Astrocyte of the cerebellum (primary cell): Measurements from ENCODE around the gene KCTD7.
"Not testable (repeated sequence)": the region's sequence is repeated elsewhere in the genome, so short reads cannot be mapped to it uniquely, and the experiment has no call there.

Experiments used
- DNase-seq: peaks from one replicate; pipeline ENCODE4 v3.0.0-alpha.2; 2011; ENCODE audit warnings: low read depth
- H3K4me3 ChIP-seq: 2 replicates; pipeline ENCODE4 v1.5.1; 2011; ENCODE audit warnings: mild to moderate bottlenecking, low read depth, low read length, moderate library complexity
- in situ Hi-C: cut with HindIII; loops from 2 replicates; pipeline ENCODE4 v1.10.0; 2017; ENCODE audit warnings: low sequenced_read_pairs
- TF ChIP-seq, protein P1 (sequence below): IDR thresholded peaks from 2 replicates; pipeline ENCODE4 v1.5.1; 2012; ENCODE audit warnings: low read length, low read depth, moderate library complexity, mild to moderate bottlenecking; ENCODE audit errors: missing control alignments

KCTD7 gene

DNA sequence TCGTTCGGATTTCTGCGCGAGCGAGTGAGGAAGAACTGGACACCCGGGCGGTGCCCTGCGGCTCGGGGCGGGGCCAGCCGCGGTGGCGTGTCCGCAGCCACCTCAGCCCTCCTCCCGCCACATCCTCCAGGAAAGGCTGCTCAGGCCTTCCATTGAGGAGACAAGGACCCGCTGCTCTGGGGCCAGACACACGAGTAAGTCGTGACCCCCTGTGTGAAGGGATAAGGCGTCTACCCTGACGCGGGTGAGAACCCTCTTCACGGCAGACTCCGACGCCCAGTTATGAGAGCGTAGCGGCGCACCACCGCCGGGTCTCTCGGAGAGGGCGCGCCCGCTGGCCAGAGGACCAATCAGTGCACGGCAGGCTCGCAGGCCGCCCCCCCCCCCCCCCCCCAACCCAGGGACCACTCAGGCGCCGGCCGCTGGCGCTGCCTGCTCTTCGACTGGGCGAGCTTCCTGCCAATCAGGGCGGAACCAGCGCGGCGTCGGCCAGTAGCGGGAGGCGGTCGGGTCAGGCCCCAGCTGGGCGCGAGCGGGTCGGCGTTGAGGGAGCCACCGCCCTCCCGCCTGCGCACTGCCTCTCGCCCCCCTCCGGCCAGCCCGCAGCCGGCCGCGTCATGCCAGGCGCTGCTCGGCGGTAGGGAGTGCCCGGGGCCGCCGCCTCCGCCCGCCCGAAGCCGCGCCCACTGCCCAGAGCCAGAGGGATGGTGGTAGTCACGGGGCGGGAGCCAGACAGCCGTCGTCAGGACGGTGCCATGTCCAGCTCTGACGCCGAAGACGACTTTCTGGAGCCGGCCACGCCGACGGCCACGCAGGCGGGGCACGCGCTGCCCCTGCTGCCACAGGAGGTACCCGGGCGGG, at the start of gene KCTD7:
TSS of gene KCTD7 (plus strand) at position 521 of the 861 bp plus-strand sequence. CDS start at position 705, 184 bp downstream.
- H3K4me3 ChIP-seq = peak within 1 kb of the TSS; percentile 81
- peak; percentile 93 for DNase-seq
- TF ChIP-seq, protein P1, sequence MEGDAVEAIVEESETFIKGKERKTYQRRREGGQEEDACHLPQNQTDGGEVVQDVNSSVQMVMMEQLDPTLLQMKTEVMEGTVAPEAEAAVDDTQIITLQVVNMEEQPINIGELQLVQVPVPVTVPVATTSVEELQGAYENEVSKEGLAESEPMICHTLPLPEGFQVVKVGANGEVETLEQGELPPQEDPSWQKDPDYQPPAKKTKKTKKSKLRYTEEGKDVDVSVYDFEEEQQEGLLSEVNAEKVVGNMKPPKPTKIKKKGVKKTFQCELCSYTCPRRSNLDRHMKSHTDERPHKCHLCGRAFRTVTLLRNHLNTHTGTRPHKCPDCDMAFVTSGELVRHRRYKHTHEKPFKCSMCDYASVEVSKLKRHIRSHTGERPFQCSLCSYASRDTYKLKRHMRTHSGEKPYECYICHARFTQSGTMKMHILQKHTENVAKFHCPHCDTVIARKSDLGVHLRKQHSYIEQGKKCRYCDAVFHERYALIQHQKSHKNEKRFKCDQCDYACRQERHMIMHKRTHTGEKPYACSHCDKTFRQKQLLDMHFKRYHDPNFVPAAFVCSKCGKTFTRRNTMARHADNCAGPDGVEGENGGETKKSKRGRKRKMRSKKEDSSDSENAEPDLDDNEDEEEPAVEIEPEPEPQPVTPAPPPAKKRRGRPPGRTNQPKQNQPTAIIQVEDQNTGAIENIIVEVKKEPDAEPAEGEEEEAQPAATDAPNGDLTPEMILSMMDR = no peak
- in situ Hi-C loops = no loop called here

DNA sequence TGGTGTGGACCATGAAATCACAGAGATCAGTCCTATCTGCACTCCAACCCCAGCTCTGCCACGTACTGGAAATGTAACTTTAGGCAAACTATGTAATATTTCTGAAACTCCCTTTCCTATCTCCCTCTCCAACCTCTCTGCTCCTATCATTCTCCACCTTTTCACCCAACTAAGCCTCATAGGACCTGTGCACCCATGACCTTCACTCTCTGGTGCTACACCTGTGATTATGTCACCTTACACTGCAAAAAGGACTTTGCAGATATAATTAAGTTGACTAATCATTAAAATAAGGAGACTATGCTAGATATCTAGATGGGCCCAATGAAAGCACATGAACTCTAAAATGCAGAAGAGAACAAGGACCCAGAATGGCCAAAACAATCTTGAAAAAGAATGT, 48.3 kb upstream of the KCTD7 start:
- in situ Hi-C loops, DNase-seq, H3K4me3 ChIP-seq: not testable (repeated sequence)

DNA sequence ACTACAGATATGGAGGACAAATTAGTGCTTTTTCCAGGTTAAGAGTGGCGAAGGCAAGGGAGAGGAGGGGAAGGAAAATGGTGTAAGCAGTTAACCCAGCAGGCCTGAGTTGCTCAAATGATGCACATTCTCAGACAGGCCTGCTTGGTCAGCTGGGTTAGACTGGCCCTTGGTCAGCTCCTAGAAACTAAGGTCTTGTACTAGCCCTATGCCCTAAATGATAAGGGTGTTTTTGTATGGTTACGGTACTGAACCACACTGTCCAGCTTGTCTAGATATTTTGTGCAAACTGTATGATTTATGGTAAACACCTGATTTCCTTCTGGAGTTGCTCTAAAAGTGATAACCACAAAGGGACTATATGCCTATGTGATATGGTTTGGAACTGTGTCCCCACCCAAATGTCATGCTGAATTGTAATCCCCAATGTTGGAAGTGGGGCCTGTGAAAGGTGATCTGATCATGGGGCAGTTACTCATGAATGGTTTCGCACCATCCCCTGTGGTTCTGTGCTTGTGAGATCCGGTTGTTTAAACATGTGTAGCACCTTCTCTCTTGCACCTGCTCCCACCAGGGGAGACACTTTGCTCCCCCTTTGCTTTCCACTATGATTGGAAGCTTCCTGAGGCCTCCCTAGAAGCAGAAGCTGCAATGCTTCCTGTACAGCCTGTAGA, 45.7 kb upstream of the KCTD7 start:
- H3K4me3 ChIP-seq, in situ Hi-C loops, DNase-seq: not testable (repeated sequence)

DNA sequence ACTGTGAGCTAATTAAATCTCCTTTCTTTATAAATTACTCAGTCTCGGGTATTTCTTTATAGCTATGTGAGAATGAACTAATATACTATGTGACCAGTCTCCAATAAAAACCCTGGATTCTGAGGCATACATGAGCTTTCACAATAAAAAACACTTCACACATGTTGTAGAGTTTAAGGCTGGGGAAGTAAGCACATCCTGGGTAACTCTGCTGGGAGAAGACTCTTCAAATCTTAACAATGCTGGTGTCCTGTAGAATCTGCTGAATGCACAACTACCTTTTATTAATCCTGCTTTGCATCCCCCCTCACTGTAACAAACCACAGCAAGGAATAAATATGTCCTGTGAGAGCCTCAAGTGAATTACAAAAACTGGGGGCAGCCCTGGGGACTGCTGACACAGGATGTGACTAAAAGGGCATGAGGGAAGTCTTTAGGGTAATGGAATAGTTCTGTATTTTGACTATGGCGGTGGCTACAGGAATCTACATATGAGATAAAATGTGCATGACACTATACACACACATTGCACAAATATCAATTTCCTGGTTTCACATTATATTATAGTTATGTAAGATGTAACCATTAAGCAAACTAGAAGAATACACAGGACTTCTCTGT, 45.1 kb upstream of the KCTD7 start:
- TF ChIP-seq, protein P1 = no peak
- no peak for DNase-seq
- no peak overlapping the region for H3K4me3 ChIP-seq
- in situ Hi-C loops = no loop called here

DNA sequence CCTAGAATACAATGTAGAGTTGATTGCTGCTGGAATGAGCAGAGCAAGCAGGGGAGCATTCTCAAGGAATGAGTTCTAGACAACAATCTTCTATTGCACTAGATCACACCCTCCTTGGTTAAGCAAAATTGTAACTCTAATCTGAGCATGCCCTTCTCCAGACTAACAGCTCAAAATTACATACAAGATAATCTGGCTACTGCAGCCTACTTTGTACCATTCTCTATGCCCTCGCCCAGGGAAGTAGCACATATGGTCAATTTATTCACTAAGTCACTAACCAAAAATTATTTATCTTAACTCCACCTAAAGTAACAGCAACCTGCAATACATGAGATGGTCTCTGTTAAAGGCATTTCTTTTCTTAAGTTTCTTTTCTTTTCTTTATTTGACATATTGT, 42.5 kb upstream of the KCTD7 start:
- in situ Hi-C loops = no loop called here

DNA sequence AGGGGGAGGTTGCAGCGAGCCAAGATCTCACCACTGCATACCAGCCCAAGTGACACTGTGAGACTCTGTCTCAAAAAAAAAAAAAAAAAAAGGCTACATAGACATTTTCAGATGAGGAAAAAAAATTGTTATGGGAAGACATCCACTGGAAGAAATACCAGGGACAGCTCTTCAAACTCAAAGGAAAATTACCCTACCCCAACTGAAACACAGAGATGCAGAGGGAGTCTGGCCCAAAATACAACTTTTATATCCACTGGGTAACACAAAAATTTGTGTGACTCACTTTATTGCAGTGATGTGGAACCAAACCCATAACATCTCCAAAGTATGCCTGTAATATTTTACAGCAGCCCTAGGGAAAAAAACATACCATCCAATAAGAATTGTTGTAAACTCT, 40.5 kb upstream of the KCTD7 start:
- H3K4me3 ChIP-seq, DNase-seq, in situ Hi-C loops: not testable (repeated sequence)

More for the DNA sequence above, 42.5 kb upstream of the KCTD7 start:
- H3K4me3 ChIP-seq = no peak overlapping the region
- DNase-seq = no peak
- TF ChIP-seq, protein P1 = no peak

DNA sequence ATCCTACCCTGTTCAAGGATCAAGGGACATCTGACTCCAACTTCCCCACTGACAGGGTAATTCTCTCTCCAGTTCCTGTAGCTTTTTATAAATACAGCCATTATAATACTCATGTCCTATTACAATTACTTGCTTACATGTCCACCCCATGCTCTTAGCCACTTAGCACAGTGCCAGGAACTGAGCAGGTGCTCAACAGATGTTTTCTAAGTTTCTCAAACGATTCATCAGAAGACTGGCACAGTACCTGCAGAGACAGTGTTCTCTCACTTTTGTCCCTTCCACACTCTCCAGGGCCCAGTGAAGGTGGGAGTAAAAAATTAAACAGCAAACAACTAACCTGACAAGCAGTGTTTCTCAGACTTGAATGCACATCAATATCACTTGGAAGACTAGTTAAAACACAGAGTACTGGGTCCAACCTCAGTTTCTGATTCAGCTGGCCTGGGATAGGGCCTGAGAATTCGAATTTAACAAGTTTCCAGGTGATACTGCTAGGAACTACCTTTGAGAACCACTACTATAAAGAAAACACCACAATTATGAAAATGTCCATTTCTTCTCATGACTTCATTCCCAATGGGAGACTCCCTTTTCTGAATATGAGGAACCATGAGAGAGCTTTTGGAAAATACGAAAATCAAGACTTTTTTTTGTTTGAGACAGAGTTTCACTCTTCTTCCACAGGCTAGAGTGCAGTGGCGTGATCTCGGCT, 39.7 kb upstream of the KCTD7 start:
- H3K4me3 ChIP-seq, DNase-seq, in situ Hi-C loops: not testable (repeated sequence)

DNA sequence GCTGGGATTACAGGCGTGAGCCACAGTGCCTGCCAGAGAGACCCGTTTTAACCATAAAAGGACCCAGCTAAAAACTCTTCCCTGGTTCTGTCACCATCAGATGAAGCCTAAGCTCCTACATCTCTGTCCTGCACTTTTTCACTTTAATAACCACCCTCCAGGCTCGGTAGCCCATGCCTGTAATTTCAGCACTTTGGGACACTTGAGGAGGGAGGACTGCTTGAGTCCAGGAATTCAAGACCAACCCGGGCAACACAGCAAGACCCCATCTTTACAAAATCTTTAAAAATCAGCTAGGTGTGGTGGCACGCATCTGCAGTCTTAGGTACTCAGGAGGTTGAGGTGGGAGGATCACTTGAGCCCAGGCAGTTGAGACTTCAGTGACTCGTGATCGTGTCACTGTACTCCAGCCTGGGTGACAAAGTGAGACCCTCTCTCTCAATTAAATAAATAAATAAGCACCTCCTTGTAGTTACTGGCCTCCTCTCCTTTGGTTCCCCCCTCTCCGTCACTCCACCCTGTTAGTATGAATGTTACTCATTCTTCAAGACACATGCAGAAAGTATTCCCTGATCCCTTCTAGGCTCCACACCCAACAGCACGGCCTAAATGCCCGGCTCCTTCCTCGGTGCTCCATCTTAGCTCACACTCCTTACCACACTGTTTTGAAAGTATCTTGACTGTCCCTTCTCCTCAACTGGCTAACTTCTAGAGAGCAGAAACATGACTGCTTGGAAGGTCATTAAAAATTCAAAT, 38.2 kb upstream of the KCTD7 start:
- DNase-seq, in situ Hi-C loops: not testable (repeated sequence)
- H3K4me3 ChIP-seq = peak overlapping the region; percentile 95

DNA sequence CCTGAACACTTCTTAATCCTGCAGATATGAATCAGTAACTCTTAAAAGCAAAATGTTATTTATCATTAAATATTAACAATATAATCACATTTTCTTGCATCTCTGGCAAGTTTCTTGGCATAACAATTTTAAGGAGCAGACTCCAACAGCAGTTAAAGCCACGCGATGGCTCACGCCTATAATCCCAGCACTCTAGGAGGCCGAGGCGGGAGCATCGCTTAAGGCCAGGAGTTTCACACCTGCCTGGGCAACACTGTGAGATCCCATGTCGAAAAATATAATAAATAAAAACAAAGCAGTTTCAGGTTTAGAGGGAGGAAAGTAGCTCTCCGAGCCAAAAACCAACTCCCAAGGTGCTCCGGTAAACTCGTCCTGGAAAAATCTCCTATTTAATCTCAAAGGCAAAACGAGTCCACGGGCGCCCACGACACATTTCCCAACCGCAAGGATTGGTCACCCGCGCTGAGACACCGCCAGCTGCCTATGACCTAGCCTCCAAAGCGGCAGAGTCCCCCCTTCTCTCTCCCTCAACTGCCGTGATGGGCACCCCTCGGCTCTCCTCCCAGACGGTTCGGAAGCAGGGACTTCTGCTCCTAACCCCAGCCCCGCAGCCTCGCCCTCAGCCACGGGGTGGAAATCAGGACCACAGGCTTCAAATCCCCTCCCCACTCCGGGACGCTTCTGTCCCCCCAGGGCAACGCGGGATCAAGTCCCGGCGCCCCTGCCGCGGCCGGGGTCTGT, 37.5 kb upstream of the KCTD7 start:
- in situ Hi-C loops, DNase-seq: not testable (repeated sequence)
- peak overlapping the region; percentile 95 for H3K4me3 ChIP-seq
